Panc1 (cell line): Measurements from ENCODE around the gene TCP11L2. TPM values are rescaled to one million over a fixed set of nuclear protein-coding genes. Genes with fewer than 3 reads are reported as not detected.

ENCODE experiments used
- ATAC-seq: fragments of 200-7000 bp; cut with Tn5 transposase; 2 replicates; pipeline ENCODE4 v1.9.1; 2020; ENCODE audit warnings: mild to moderate bottlenecking, moderate library complexity
- BruUV-seq: library from RNA; stranded (reverse); fragments of 400-500 nt; replicated peaks from 2 replicates; lab custom pipeline; 2021; lab: Mats Ljungman, UMichigan
- CTCF ChIA-PET: fragments of 300-600 bp; sonication (Branson Sonifier 250); formaldehyde crosslinking; loops from one replicate; lab custom pipeline; 2022; ENCODE audit warnings: antibody characterized with exemption; lab: Charles Lee
- POLR2A ChIA-PET: fragments of 300-600 bp; sonication (Branson Sonifier 250); formaldehyde crosslinking; loops from one replicate; lab custom pipeline; 2022; ENCODE audit warnings: antibody characterized with exemption; lab: Charles Lee
- DNase-seq: peaks from one replicate; pipeline ENCODE4 v3.0.0-alpha.2; 2010; ENCODE audit warnings: low read depth, low spot score
- H3K27ac ChIP-seq: 2 replicates; pipeline ENCODE4 v1.5.1; 2011; ENCODE audit warnings: mild to moderate bottlenecking, low read length, inconsistent platforms
- H3K27me3 ChIP-seq: fragments of 200-500 bp; sonication (Bioruptor generic); 2 replicates; pipeline ENCODE4 v1.6.0; 2014; ENCODE audit warnings: low read length, inconsistent platforms; ENCODE audit not compliant: control insufficient read depth, insufficient read depth
- H3K36me3 ChIP-seq: fragments of 200-500 bp; sonication (Bioruptor generic); 2 replicates; pipeline ENCODE4 v1.5.1; 2014; ENCODE audit warnings: inconsistent platforms, mild to moderate bottlenecking, low read length, moderate library complexity; ENCODE audit not compliant: control insufficient read depth, insufficient read depth
- H3K4me1 ChIP-seq: 2 replicates; pipeline ENCODE4 v1.5.1; 2011; ENCODE audit warnings: inconsistent platforms, mild to moderate bottlenecking, low read length, moderate library complexity; ENCODE audit not compliant: control insufficient read depth, insufficient read depth
- H3K4me3 ChIP-seq, 2 experiments: 2 replicates each; pipeline ENCODE4 v1.5.1; 2011 to 2012; ENCODE audit warnings: low read depth in 2 of 2, low read length in 2 of 2, mild to moderate bottlenecking in 2 of 2, inconsistent platforms in 1 of 2, moderate library complexity in 1 of 2
- H3K9me3 ChIP-seq: fragments of 200-500 bp; sonication (Bioruptor generic); 2 replicates; pipeline ENCODE4 v1.5.1; 2014; ENCODE audit warnings: low read depth, mild to moderate bottlenecking, inconsistent platforms, low read length, moderate library complexity; ENCODE audit not compliant: control insufficient read depth, insufficient read depth
- CTCF ChIP-seq: fragments of 450-650 bp; IDR thresholded peaks from 2 replicates; pipeline ENCODE4 v1.5.1; 2017; ENCODE audit warnings: mild to moderate bottlenecking
- POLR2AphosphoS5 ChIP-seq: IDR thresholded peaks from 2 replicates; pipeline ENCODE4 v1.6.1; 2012; ENCODE audit warnings: mild to moderate bottlenecking, low read depth, low read length, moderate library complexity
- REST ChIP-seq, 2 experiments: IDR thresholded peaks; 2 replicates each; pipeline ENCODE4 v1.6.1; 2011 to 2012; ENCODE audit warnings: low read depth in 2 of 2, control low read depth in 1 of 2, low read length in 1 of 2, mild to moderate bottlenecking in 1 of 2, moderate library complexity in 1 of 2; ENCODE audit not compliant: insufficient read depth in 1 of 2
- SIN3A ChIP-seq: IDR thresholded peaks from 2 replicates; pipeline ENCODE4 v1.6.1; 2012; ENCODE audit warnings: low read depth, mild to moderate bottlenecking, low read length, moderate library complexity, borderline replicate concordance; ENCODE audit not compliant: insufficient read depth
- TCF7L2 ChIP-seq: IDR thresholded peaks from 2 replicates; pipeline ENCODE4 v1.6.1; 2011; ENCODE audit warnings: mild to moderate bottlenecking, low read depth, low read length, inconsistent platforms
- in situ Hi-C: cut with HindIII; loops from 2 replicates; pipeline ENCODE4 v1.10.0; 2016; ENCODE audit warnings: low sequenced_read_pairs, low pct_unique_long_range_greater_than_20kb
- intact Hi-C: fragments of 100-400 bp; cut with micrococcal nuclease; formaldehyde crosslinking; loops from one replicate; pipeline ENCODE4 v1.10.0; 2022; ENCODE audit not compliant: unreplicated experiment
- total RNA-seq: library from RNA; stranded (reverse); gene quantifications from one replicate; pipeline ENCODE4 v1.2.1, GENCODE V29; 2021; ENCODE audit not compliant: unreplicated experiment

The TCP11L2 gene
- total RNA-seq, 1 experiment from 2014 or later = 3.5 TPM

- peaks cover 5% of the 10 kb centered on the region; the same call in 1 of the 2 replicates for H3K4me1 ChIP-seq
Measured at GRCh38 chr12:106304797-106305196, 2.3 kb downstream of the TCP11L2 start.

GRCh38 chr12:106305376-106305775 is 2.8 kb downstream of the TCP11L2 start:
- in situ Hi-C loops (no loop called here), intact Hi-C loops (no loop called here)
- Histone ChIP-seq H3K4me1 (peaks cover 5% of the 10 kb centered on the region; the same call in 1 of the 2 replicates), H3K4me3 (no peak overlapping the region), H3K27ac (no peak overlapping the region), H3K9me3 (no peaks in the 10 kb centered on the region), H3K27me3 (peaks cover 8% of the 10 kb centered on the region), H3K36me3 (no peaks in the 10 kb centered on the region)
- POLR2A ChIA-PET = no interaction called here
- BruUV-seq = no TSS peak
- CTCF ChIA-PET = no interaction called here
- DNase-seq (no peak), ATAC-seq (no peak)
- TF ChIP-seq TCF7L2 (no peak), CTCF (no peak), REST (IDR thresholded peaks at IDR 0.05; ENCODE audit: insufficient read depth in 1 of 2, low read depth in 2 of 2, low read length in 1 of 2) (no peak), SIN3A (no peak), POLR2AphosphoS5 (no peak)

More at GRCh38 chr12:106304797-106305196, 2.3 kb downstream of the TCP11L2 start:
- TSS peak; percentile 52 for BruUV-seq
- Histone ChIP-seq H3K27ac (no peak overlapping the region), H3K27me3 (peaks cover 8% of the 10 kb centered on the region), H3K9me3 (no peaks in the 10 kb centered on the region), H3K36me3 (no peaks in the 10 kb centered on the region), H3K4me3 (no peak overlapping the region)
- ChIA-PET CTCF (no interaction called here), POLR2A (no interaction called here)
- TF ChIP-seq SIN3A = no peak
- TF ChIP-seq CTCF = no peak
- no peak for TF ChIP-seq TCF7L2
- no peak for TF ChIP-seq REST (IDR thresholded peaks at IDR 0.05; ENCODE audit: insufficient read depth in 1 of 2, low read depth in 2 of 2, low read length in 1 of 2)
- TF ChIP-seq POLR2AphosphoS5 = no peak
- intact Hi-C loops (no loop called here), in situ Hi-C loops (no loop called here)
- ATAC-seq = no peak
- no peak for DNase-seq
